ENCODE measurements around the gene TMEM39A.

The TMEM39A gene

GRCh38 chr3:119463171-119464169 is at the start of gene TMEM39A:
TMEM39A (minus strand) TSS chr3:119463615; CDS start chr3:119462074, 1,541 bp downstream.
- H2AFZ ChIP-seq (ENCODE audit: low read depth), result peak within 1 kb of the TSS; percentile 57
- peak within 1 kb of the TSS; percentile 96 for H3K4me3 ChIP-seq (IDR thresholded peaks at IDR 0.05; ENCODE audit: insufficient read depth, low read depth, low read length)
- H3K4me2 ChIP-seq, result peak within 1 kb of the TSS; percentile 93
- H3K79me2 ChIP-seq (ENCODE audit: insufficient read depth, low read depth), result peaks cover 29% of the 10 kb centered on the region
- peak within 1 kb of the TSS; percentile 95 for H3K27ac ChIP-seq
- TF ChIP-seq CTCF (conservative IDR thresholded peaks at IDR 0.05; ENCODE audit: low read depth, low read length), result no peak; the same call in 1 of the 2 replicates
- H4K20me1 ChIP-seq (ENCODE audit: insufficient read depth), result no peaks in the 10 kb centered on the region
- H3K4me1 ChIP-seq (ENCODE audit: low read depth, poor library complexity, severe bottlenecking), result peaks cover 51% of the 10 kb centered on the region
- no peaks in the 10 kb centered on the region for H3K27me3 ChIP-seq (ENCODE audit: insufficient read depth, low read depth)
- H3K9ac ChIP-seq, result peak within 1 kb of the TSS; percentile 92
- H3K36me3 ChIP-seq (ENCODE audit: insufficient read depth), result peaks cover 6% of the 10 kb centered on the region; the same call in 1 of the 2 replicates

- H4K20me1 ChIP-seq (ENCODE audit: insufficient read depth), result no peaks in the 10 kb centered on the region
- no peak overlapping the region for H3K27ac ChIP-seq
- H3K9ac ChIP-seq, result no peak overlapping the region
- no peaks in the 10 kb centered on the region; the same call in 1 of the 2 replicates for H3K36me3 ChIP-seq (ENCODE audit: insufficient read depth)
- peaks cover 14% of the 10 kb centered on the region for H3K4me1 ChIP-seq (ENCODE audit: low read depth, poor library complexity, severe bottlenecking)
- no peak overlapping the region for H2AFZ ChIP-seq (ENCODE audit: low read depth)
- H3K79me2 ChIP-seq (ENCODE audit: insufficient read depth, low read depth), result no peaks in the 10 kb centered on the region
- TF ChIP-seq CTCF (conservative IDR thresholded peaks at IDR 0.05; ENCODE audit: low read depth, low read length), result no peak
- no peak overlapping the region for H3K4me3 ChIP-seq (IDR thresholded peaks at IDR 0.05; ENCODE audit: insufficient read depth, low read depth, low read length)
- no peak overlapping the region for H3K4me2 ChIP-seq
- no peaks in the 10 kb centered on the region for H3K27me3 ChIP-seq (ENCODE audit: insufficient read depth, low read depth)
Measured at GRCh38 chr3:119510690-119511089, 47.3 kb upstream of the TMEM39A start.

- Histone ChIP-seq H3K27ac (no peak overlapping the region), H3K79me2 (ENCODE audit: insufficient read depth, low read depth) (no peaks in the 10 kb centered on the region), H2AFZ (ENCODE audit: low read depth) (no peak overlapping the region), H3K9ac (no peak overlapping the region), H3K27me3 (ENCODE audit: insufficient read depth, low read depth) (no peaks in the 10 kb centered on the region), H3K4me3 (IDR thresholded peaks at IDR 0.05; ENCODE audit: insufficient read depth, low read depth, low read length) (no peak overlapping the region), H4K20me1 (ENCODE audit: insufficient read depth) (no peaks in the 10 kb centered on the region), H3K36me3 (ENCODE audit: insufficient read depth) (no peaks in the 10 kb centered on the region; the same call in 1 of the 2 replicates), H3K4me1 (ENCODE audit: low read depth, poor library complexity, severe bottlenecking) (peaks cover 14% of the 10 kb centered on the region), H3K4me2 (peak overlapping the region; percentile 22; the same call in 1 of the 2 replicates)
- no peak for TF ChIP-seq CTCF (conservative IDR thresholded peaks at IDR 0.05; ENCODE audit: low read depth, low read length)
Measured at GRCh38 chr3:119508172-119508845, 44.9 kb upstream of the TMEM39A start.

GRCh38 chr3:119507404-119507803 is 44.0 kb upstream of the TMEM39A start:
- Histone ChIP-seq H3K4me2 (no peak overlapping the region), H3K27me3 (ENCODE audit: insufficient read depth, low read depth) (no peaks in the 10 kb centered on the region), H3K36me3 (ENCODE audit: insufficient read depth) (no peaks in the 10 kb centered on the region; the same call in 1 of the 2 replicates), H3K4me1 (ENCODE audit: low read depth, poor library complexity, severe bottlenecking) (peaks cover 14% of the 10 kb centered on the region), H2AFZ (ENCODE audit: low read depth) (no peak overlapping the region), H3K27ac (no peak overlapping the region), H3K9ac (no peak overlapping the region), H3K4me3 (IDR thresholded peaks at IDR 0.05; ENCODE audit: insufficient read depth, low read depth, low read length) (no peak overlapping the region), H3K79me2 (ENCODE audit: insufficient read depth, low read depth) (no peaks in the 10 kb centered on the region), H4K20me1 (ENCODE audit: insufficient read depth) (no peaks in the 10 kb centered on the region)
- TF ChIP-seq CTCF (conservative IDR thresholded peaks at IDR 0.05; ENCODE audit: low read depth, low read length), result no peak
